Endometrial microvascular endothelial cells (primary cell): Measurements from ENCODE around the gene MCF2L2. TPM values are rescaled to one million over a fixed set of nuclear protein-coding genes. Genes with fewer than 3 reads are reported as not detected.

Source experiments
- in situ Hi-C: cut with HindIII; loops from 2 replicates; pipeline ENCODE4 v1.10.0; 2017; ENCODE audit warnings: low sequenced_read_pairs, low pct_unique_long_range_greater_than_20kb; ENCODE audit errors: inconsistent ontology term
- total RNA-seq: library from RNA; depleted of rRNA; stranded (reverse); fragments of >200 nt; gene quantifications from one replicate; pipeline ENCODE4 v1.2.3, GENCODE V29; 2015; ENCODE audit errors: inconsistent ontology term

The MCF2L2 gene
- total RNA-seq, 1 donor from 2014 or later = 1.5 TPM

GRCh38 chr3:183229178-183229577 is 199.2 kb downstream of the MCF2L2 start:
- in situ Hi-C loops = no loop called here

- in situ Hi-C loops = no loop called here
Observed at GRCh38 chr3:183227586-183227985, 200.8 kb downstream of the MCF2L2 start.

- in situ Hi-C loops = no loop called here
Observed at GRCh38 chr3:183226333-183226890, 202.0 kb downstream of the MCF2L2 start.

- in situ Hi-C loops = no loop called here
Observed at GRCh38 chr3:183224180-183224970, 204.0 kb downstream of the MCF2L2 start.

- in situ Hi-C loops = no loop called here
Observed at GRCh38 chr3:183222631-183223235, 205.7 kb downstream of the MCF2L2 start.

GRCh38 chr3:183220828-183221227 is 207.6 kb downstream of the MCF2L2 start:
- in situ Hi-C loops = no loop called here

- in situ Hi-C loops = no loop called here
Observed at GRCh38 chr3:183218826-183219225, 209.6 kb downstream of the MCF2L2 start.

GRCh38 chr3:183217548-183218332 is 210.7 kb downstream of the MCF2L2 start:
- in situ Hi-C loops = no loop called here

GRCh38 chr3:183215591-183216202 is 212.7 kb downstream of the MCF2L2 start:
- in situ Hi-C loops = no loop called here

- in situ Hi-C loops = no loop called here
Observed at GRCh38 chr3:183214277-183214612, 214.2 kb downstream of the MCF2L2 start.

- in situ Hi-C loops = no loop called here
Observed at GRCh38 chr3:183213415-183214276, 214.8 kb downstream of the MCF2L2 start.

- in situ Hi-C loops = no loop called here
Observed at GRCh38 chr3:183212565-183212964, 215.9 kb downstream of the MCF2L2 start.

- in situ Hi-C loops = no loop called here
Observed at GRCh38 chr3:183212096-183212495, 216.3 kb downstream of the MCF2L2 start.

- in situ Hi-C loops = no loop called here
Observed at GRCh38 chr3:183211352-183211751, 217.1 kb downstream of the MCF2L2 start.

- in situ Hi-C loops = no loop called here
Observed at GRCh38 chr3:183210862-183211341, 217.5 kb downstream of the MCF2L2 start.

GRCh38 chr3:183210341-183210740 is 218.1 kb downstream of the MCF2L2 start:
- in situ Hi-C loops = no loop called here

GRCh38 chr3:183208800-183209199 is 219.6 kb downstream of the MCF2L2 start:
- in situ Hi-C loops = no loop called here

- in situ Hi-C loops = no loop called here
Observed at GRCh38 chr3:183208260-183208659, 220.2 kb downstream of the MCF2L2 start.
